GM12891 (cell line): ENCODE data around the gene BRF1.

Experiments used
- DNase-seq: peaks from one replicate; pipeline ENCODE4 v3.0.0; 2011; ENCODE audit warnings: low spot score; ENCODE audit not compliant: insufficient read length
- FAIRE-seq: peaks from 2 replicates; lab custom pipeline; 2011; peaks lifted over from hg19 to GRCh38; lab: Jason Lieb, UNC
- PAX5 ChIP-seq: IDR thresholded peaks from 2 replicates; pipeline ENCODE4 v1.6.1; 2011; ENCODE audit warnings: low read length, moderate library complexity, mild to moderate bottlenecking; ENCODE audit not compliant: insufficient read depth, severe bottlenecking
- POLR2A ChIP-seq: IDR thresholded peaks from 2 replicates; pipeline ENCODE4 v1.6.1; 2011; ENCODE audit warnings: low read depth, low read length, control low read depth
- POLR2AphosphoS5 ChIP-seq: IDR thresholded peaks from 2 replicates; pipeline ENCODE4 v1.6.1; 2011; ENCODE audit warnings: low read depth, low read length, control low read depth
- POU2F2 ChIP-seq: IDR thresholded peaks from 2 replicates; pipeline ENCODE4 v1.6.1; 2011; ENCODE audit warnings: low read depth, mild to moderate bottlenecking, control low read depth, low read length, moderate library complexity
- SPI1 ChIP-seq: IDR thresholded peaks from 2 replicates; pipeline ENCODE4 v1.6.1; 2011; ENCODE audit warnings: low read depth, low read length, control low read depth
- TAF1 ChIP-seq: IDR thresholded peaks from 2 replicates; pipeline ENCODE4 v1.6.1; 2011; ENCODE audit warnings: low read depth, low read length, control low read depth

The BRF1 gene

GRCh38 chr14:105314287-105315200 is 13.7 kb upstream of the BRF1 start, which contains the start of gene PACS2:
PACS2 (plus strand) TSS chr14:105314748; CDS start chr14:105314919, 171 bp downstream.
- FAIRE-seq (peak; percentile 99), DNase-seq (peak; percentile 99)
- TF ChIP-seq POLR2AphosphoS5, result no peak
- no peak for TF ChIP-seq POU2F2
- no peak for TF ChIP-seq TAF1
- TF ChIP-seq POLR2A, result no peak
- TF ChIP-seq SPI1, result no peak
- no peak for TF ChIP-seq PAX5

GRCh38 chr14:105313381-105314286 is 12.8 kb upstream of the BRF1 start:
- peak; percentile 20 for FAIRE-seq
- TF ChIP-seq POLR2AphosphoS5, result no peak
- DNase-seq, result peak; percentile 52

GRCh38 chr14:105312973-105313372 is 12.2 kb upstream of the BRF1 start:
- DNase-seq (no peak), FAIRE-seq (no peak)
- TF ChIP-seq POLR2AphosphoS5 (no peak), POLR2A (no peak), PAX5 (no peak), TAF1 (no peak), POU2F2 (no peak), SPI1 (no peak)

GRCh38 chr14:105311838-105312237 is 11.0 kb upstream of the BRF1 start:
- DNase-seq (no peak), FAIRE-seq (no peak)
- TF ChIP-seq SPI1, result no peak
- no peak for TF ChIP-seq POU2F2
- no peak for TF ChIP-seq POLR2AphosphoS5
- no peak for TF ChIP-seq PAX5
- TF ChIP-seq POLR2A, result no peak
- no peak for TF ChIP-seq TAF1

GRCh38 chr14:105309371-105309770 is 8.6 kb upstream of the BRF1 start:
- FAIRE-seq (no peak), DNase-seq (no peak)
- TF ChIP-seq POU2F2 (no peak), POLR2AphosphoS5 (no peak), POLR2A (no peak), SPI1 (no peak)

GRCh38 chr14:105307052-105307727 is 6.4 kb upstream of the BRF1 start:
- DNase-seq (no peak), FAIRE-seq (no peak)
- TF ChIP-seq POLR2A, result no peak
- TF ChIP-seq POLR2AphosphoS5, result no peak
- no peak for TF ChIP-seq TAF1
- no peak for TF ChIP-seq PAX5
- no peak for TF ChIP-seq POU2F2
- no peak for TF ChIP-seq SPI1

GRCh38 chr14:105305791-105306190 is 5.0 kb upstream of the BRF1 start:
- FAIRE-seq, result no peak
- no peak for DNase-seq
- TF ChIP-seq POLR2AphosphoS5 (no peak), SPI1 (no peak), POU2F2 (no peak), POLR2A (no peak), PAX5 (no peak), TAF1 (no peak)

GRCh38 chr14:105305345-105305744 is 4.5 kb upstream of the BRF1 start:
- FAIRE-seq (no peak), DNase-seq (no peak)
- TF ChIP-seq TAF1 (no peak), PAX5 (no peak), POLR2AphosphoS5 (no peak), POU2F2 (no peak), POLR2A (no peak), SPI1 (no peak)

- DNase-seq (no peak), FAIRE-seq (no peak)
- no peak for TF ChIP-seq POLR2A
- no peak for TF ChIP-seq SPI1
- no peak for TF ChIP-seq POLR2AphosphoS5
- no peak for TF ChIP-seq TAF1
- TF ChIP-seq PAX5, result no peak
- no peak for TF ChIP-seq POU2F2
These were observed 3.8 kb upstream of the BRF1 start for GRCh38 chr14:105304565-105304964.
